ENCODE data around the gene HDDC3.
"Not testable (repeated sequence)": the region's sequence is repeated elsewhere in the genome, so short reads cannot be mapped to it uniquely, and the experiment has no call there.

Gene HDDC3

DNA sequence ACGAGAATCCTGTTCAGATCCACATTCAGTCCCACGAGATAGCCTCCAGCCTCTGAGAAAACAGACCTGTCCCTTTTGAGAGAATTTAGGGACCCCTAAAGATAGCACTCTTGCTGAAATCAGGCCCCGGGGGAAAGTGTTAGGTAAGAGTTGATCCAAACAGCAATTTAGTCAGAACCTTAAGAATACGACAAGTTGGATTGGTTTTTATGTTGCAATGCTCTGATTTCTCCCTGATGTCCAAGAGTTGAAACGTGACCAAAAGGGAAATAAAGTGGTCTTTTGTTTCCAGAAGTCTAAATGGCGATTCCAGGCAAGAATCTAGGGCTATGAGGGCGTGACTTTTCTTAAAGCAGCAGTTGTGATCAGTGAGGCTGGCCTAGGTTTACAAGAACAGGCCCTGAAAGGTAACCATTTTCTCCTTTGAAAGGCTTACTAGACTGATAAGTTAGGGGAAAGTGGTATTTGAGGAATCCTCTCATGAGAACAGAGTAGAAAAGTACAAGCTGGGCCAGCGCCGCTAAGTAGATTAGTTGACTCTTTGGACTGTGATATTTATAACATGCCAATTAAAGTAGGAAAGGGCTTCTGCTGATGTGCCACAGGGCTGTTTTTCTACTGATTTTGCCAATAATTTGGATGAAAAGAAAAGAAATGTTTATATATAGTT, 24.4 kb downstream of the HDDC3 start:
- peak; percentile 19 for DNase-seq

DNA sequence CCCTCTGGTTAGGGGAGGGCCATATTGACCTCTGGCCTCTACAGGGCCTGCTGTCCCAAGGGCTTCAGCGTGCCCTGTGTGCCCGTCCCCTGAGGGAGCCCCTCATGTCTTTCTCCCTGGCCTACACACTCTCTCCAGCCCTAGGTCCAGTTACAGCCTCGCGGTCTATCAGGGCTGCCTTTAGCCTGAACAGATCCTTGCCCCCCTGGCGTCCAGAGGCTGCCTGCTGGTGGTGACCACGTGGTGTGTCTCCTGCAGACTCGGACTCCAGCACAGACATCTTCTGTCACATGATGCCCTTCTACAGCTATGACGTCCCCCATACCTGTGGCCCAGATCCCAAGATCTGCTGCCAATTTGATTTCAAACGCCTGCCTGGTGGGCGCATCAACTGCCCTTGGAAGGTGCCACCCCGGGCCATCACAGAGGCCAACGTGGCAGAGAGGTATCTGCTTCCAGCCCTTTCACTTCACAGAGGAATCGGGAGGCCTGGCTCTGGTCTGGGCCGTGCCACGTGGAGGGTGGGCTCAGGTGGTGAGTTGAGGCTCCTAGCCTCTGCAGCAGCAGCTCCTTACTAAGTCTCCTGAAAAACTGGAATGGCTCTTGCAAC, 25.2 kb downstream of the HDDC3 start:
- no peak for DNase-seq

DNA sequence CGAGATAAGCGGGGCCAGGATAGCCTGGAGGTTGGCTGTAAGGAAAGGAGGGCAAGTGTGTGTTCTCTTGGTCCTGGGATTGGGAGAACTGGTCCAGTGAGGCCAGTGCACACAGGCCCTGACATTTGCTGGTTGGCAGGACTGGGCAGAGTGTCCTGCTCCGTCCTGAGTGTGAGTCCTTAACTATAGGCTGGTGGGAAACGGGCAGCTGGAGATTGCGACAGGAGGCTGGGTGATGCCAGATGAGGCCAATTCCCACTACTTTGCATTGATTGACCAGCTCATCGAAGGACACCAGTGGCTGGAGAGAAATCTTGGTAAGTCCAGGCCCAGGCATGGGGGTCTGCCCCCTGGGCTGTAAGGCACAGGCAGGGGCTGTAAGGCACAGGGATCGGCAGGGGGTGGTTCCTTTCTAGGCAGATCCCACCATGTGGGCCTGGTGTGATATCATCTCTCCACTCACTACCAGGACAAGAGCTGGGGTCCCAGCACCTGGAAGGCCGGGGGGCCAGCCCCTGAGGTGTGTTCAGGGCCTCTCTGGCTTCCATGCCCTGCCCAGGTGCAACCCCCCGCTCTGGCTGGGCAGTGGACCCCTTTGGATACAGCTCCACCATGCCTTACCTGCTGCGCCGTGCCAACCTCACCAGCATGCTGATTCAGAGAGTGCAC, 26.0 kb downstream of the HDDC3 start:
- DNase-seq = no peak

DNA sequence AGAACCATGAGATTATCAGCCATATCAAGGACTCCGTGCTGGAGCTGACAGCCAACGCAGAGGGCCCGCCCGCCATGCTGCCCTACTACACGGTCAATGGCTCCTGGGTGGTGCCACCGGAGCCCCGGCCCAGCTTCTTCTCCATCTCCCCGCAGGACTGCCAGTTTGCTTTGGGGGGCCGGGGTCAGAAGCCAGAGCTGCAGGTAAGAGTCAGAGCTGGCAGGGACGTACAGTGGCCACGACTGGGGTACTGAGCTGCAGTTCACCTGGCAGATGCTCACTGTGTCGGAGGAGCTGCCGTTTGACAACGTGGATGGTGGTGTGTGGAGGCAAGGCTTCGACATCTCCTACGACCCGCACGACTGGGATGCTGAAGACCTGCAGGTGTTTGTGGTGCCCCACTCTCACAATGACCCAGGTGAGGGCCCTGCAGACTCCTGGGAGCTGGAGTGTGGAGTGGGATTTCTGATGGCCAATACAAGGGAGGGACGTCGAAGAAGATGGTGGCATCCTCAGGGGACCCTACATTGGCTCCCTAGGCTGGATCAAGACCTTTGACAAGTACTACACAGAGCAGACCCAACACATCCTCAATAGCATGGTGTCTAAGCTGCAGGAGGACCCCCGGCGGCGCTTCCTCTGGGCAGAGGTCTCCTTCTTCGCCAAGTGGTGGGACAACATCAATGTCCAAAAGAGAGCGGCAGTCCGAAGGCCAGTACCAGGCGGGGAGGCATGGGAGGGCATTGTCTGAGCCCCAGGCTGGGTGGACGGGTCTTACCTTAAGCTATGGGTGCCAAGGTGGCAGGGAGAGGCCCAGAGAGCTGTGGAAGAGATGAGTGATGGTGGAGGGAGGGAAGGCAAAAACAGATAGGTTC, 26.8 kb downstream of the HDDC3 start:
- no peak for DNase-seq

DNA sequence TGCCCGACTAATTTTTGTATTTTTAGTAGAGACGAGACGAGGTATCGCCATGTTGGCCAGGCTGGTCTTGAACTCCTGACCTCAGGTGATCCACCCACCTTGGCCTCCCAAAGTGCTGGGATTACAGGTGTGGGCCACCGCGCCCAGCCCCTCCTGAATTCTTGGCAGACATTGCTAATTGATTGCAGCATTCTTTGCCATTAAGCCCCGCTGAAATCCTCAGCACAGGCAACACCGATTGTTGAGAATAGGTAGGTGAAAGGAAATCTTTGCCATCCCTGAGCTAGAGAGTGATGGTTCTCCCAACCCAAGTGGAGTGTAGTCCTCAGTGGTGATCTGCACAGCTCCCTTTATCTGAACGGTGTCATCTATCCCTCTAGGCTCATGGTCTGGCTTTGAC, 27.6 kb downstream of the HDDC3 start:
- no peak for DNase-seq

DNA sequence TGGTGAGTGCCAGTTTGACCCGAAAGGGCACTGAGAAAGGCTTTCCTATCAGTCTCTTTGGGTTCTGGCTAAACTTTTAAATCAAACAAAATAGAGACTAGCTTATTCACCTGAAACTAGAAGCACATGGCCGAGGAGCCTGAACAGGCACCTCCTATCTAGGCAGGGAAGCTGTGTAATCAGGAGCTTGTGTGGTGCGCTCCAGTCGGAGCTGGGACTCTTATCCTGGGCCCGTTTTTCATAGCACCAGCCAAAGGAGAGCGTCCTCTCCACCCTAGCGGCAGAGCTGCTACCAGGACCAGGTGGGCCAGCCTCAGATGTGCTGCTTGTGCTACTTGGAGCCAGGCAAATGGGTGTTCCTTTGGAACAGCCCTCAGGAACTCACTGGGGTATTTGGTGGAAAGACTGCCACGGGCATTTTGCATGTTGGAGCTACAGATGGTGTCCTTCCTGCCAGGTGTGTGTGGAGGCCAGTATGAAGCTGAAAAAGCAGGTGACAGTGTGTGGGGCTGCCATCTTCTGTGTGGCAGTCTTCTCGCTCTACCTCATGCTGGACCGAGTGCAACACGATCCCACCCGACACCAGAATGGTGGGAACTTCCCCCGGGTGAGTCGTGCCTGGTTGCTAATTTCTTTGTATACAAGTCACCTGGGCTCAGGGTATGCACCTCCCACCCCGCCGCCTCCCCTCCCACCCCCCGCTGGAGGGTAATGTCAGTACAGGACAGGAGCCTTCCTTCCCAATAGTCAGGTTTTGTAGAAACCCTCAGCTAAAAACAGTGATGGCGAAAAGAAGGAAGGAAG, 28.4 kb downstream of the HDDC3 start:
- peak; percentile 26 for DNase-seq

DNA sequence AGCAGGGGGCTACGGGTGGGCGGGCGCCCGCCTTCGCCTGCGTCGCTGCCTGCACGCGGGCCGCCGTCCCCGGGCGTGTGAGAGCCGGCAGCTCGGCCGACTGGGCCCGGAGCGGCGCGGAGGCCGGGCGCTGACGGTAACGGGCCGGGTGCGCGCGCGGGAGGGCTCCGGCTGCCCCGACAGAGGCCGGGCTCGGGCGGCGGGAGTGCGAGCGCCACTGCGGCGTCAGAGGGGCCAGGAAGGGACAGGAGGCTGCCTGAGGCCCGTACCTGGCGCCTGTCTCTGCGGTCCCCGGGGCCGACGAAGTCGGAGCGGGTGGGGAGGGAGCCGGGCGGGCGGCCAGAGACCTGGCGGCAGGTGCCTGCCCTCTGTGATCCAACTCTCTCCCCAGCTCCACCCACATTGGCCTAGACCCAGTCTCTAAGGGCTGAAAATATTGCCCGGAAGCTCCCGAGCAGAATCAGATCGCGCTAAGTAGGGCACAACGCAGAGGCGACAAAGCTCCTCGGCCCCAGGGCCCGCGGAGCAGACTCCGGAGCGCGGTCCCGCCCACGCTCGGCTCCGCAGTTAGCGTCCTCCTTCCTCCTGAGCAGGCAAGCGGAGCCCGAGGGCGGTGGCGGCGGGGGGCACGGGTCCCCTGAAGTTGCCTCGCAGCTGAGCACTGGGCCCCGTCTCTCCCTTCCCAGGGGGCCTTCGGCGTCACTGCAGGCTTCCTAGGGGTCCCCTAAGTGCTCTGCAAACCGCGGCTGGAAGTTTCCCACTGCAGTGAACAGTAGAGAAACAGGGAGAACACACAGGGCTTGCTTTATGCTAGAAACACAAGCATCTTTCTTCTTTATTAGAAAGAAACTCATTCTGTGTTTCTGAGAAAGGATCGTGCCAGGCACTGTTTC, 29.3 kb downstream of the HDDC3 start, which contains the start of gene MAN2A2:
Gene MAN2A2, plus strand, starts transcription at position 463 of the 893 bp plus-strand sequence. CDS start 906 bp downstream, outside the sequence.
- peak; percentile 64 for DNase-seq

DNA sequence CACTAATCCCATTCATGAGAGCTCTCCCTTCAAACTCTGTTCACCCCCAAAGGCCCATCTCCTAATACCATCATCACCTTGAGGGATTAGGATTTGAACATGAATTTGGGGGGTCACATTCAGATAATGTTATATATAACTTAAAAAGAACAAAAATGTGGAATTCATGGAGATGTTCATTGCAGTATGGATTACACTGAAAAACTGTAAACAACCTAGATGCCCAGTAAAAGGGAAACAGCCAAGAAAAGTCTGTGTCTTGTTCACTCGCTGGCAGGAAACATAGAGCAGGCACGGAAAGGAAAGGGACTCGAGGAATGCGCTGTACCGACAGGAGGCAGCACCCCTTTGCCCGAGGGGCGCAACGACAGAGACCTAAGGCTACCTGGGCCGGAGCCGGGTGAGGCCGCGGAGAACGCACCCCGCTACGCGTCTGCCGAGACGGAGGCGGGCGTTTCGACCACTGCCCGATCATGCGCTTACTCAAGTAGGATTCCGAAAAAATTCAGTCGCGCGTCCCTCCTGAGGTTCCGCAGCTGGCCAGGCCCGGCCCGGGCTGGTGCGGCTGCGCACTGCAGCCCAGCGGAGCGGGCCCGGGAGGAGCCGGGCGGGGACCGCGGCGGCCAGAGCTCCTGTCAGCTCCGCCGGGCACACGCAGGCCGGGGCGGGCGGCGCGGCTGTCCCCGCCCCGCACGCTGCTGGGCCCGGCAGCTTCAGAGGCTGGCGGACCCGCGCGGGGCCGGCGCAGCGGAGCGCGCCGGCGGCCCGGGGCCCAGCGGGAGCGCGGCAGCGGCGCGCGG, 30.1 kb downstream of the HDDC3 start:
- peak; percentile 85 for DNase-seq

DNA sequence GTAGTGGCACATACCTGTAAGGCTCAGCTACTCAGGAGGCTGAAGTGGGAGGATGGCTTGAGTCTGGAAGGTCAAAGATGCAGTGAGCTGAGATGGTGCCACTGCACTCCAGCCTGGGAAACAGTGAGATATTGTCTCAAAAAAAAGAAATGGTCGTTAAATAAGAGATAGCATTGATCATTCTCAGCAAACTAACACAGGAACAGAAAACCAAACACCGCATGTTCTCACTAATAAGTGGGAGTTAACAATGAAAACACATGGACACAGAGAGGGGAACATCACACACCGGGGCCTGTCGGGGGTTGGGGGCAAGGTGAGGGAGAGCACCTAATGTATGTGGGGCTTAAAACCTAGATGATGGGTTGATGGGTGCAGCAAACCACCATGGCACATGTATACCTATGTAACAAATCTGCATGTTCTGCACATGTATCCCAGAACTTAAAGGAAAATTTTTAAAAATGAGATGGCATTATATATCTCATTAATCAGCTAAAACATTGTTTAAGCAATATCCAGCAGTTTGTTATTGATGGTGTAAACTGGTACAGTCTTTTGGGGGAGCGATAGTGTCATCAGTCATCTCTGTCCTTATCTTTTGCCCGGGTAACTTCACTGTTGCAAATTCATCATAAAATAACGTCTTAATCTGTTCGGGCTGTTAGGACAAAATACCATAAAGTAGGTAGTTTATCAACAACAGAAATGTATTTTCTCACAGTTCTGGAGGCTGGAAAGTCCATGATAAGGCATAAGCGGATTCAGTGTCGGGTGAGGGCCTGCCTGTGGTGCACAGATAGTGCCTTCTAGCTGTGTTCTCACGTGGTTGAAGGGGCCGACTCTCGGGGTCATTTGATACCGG, 30.9 kb downstream of the HDDC3 start:
- peak; percentile 32 for DNase-seq

DNA sequence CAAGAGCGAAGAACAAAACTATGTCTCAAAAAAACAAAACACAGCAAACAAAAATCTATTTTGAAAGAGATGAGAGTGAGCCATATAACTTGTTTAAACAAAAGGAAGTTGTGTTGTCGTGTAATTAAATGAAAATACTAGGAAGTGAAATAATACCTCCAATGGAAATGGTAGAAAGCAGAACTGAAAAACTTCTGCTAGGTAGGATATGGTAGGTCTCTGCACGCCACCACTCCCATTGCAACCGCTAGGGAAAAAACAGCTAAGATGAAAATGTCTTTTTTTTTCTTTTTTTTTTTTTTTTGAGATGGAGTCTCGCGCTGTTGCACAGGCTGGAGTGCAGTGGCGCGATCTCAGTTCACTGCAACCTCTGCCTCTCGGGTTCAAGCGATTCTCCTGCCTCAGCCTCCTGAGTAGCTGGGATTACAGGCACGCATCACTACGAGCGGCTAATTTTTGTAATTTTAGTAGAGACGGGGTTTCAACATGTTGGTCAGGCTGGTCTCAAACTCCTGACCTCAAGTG, 35.2 kb downstream of the HDDC3 start:
- not testable (repeated sequence) for DNase-seq

DNA sequence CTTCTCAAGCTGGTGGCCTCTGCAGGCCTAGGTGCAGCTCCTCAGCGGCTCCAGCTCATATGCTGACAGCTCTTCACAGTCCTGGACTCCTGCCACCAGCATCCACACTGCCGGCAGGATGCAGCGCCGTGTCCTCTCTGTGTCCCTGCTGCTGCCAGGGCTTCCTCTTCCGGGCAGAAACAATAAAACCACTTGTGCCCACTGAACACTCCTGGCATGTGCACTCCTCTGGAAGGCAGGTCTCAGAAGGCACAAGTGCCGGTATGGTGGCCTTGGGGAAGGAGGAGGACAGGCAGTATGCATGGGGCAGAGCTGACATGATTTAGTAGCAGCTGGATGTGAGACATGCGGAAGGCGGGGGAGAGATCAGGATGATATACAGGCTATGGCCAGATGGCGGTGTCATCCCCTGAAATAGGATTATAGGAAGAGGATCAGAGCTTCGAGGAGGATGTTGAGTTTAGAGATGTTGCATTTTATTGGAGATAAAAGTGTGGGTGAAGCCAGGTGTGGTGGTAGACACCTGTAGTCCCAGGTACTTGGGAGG, 36.7 kb downstream of the HDDC3 start:
- DNase-seq = peak; percentile 98

DNA sequence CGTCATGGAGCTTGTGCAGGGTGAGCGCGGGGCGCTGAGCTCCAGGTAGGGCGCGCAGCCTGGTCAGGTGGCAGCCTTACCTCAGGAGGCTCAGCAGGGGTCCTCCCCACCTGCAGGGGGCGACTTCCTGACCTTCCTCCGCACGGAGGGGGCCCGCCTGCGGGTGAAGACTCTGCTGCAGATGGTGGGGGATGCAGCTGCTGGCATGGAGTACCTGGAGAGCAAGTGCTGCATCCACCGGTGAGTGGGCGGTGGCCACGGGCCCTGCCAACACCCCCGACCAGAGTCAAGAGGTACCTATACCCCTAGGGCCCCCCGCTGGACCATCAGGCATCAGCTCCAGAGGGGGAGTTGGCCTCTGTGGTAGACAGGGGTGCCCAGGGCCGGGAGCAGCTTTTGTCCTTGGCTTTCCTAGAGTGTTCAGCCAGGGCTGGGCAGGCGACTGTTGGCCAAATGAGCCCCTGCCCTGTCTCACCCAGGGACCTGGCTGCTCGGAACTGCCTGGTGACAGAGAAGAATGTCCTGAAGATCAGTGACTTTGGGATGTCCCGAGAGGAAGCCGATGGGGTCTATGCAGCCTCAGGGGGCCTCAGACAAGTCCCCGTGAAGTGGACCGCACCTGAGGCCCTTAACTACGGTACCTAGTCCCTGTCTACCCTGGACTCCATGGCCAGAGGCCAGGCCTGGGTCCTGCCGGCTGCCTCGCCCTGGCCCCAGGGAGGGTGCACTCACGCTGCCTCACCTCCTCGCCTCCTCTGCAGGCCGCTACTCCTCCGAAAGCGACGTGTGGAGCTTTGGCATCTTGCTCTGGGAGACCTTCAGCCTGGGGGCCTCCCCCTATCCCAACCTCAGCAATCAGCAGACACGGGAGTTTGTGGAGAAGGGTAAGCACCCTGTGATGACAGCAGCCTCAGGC, 38.9 kb downstream of the HDDC3 start:
- DNase-seq = peak; percentile 28

DNA sequence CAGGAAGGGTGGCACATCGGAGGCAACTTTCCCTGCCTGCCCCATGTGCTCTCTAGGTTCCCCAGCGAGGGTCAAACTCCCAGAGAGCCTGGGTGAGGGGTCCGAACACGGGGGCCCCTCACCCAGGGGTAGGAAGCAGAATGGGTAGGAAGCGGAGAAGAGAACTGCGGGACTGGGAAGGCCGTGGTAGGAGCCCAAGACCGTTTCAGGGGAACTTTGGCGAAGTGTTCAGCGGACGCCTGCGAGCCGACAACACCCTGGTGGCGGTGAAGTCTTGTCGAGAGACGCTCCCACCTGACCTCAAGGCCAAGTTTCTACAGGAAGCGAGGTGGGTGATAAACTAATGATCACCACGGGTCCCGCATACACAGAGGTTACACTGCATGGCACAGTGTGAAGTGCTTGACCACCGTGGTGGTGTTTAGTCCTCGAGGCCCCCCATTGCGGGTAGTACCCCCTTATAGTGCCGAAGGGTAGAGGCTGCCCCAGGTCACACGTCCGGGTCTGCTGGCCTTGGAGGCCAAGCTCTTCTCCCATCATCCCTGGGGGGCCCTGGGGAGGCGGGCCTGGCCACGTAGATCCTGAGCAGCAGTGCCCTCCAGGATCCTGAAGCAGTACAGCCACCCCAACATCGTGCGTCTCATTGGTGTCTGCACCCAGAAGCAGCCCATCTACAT, 39.7 kb downstream of the HDDC3 start:
- no peak for DNase-seq

DNA sequence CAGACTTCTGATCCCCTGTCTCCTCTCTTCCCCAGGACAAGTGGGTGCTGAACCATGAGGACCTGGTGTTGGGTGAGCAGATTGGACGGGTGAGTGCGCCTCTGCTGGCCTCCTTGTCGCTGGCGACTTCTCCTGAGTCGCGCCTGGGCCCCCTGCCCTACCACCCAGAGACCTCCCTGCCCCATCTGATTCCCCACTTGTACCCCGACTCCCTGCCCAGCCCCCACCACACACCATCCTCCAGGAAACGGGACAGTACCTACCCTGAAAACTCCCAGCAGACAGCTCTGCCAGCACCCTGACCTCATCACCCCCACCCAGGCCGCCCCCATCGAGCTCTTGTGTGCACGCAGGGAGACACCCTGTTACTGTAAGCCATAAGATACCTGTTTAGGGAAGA, 40.3 kb downstream of the HDDC3 start:
- DNase-seq = no peak

DNA sequence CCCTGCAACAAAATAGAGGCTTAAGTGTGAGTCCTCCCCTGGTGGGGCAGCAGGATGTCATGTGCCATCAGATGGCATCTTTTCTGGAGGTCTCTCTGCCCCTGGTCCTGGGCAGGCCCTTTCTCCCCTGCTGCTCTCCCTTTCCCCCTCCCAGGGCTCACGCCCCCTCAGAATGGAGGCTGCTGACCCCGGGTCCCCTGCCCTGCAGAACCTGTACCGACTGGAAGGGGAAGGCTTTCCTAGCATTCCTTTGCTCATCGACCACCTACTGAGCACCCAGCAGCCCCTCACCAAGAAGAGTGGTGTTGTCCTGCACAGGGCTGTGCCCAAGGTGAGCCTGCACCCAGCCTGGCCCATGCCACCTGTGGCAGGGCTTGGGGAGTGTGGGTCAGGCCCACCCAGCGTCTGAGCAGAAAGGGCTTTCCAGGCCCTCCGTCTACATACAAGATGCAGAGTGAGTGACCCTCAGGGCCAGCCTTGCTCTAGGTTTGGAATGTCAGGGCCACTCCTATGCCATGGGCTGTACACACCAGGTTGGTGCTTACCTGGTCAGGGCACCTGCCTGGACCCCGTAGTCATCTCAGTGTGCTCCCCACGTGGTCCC, 40.9 kb downstream of the HDDC3 start:
- no peak for DNase-seq

DNA sequence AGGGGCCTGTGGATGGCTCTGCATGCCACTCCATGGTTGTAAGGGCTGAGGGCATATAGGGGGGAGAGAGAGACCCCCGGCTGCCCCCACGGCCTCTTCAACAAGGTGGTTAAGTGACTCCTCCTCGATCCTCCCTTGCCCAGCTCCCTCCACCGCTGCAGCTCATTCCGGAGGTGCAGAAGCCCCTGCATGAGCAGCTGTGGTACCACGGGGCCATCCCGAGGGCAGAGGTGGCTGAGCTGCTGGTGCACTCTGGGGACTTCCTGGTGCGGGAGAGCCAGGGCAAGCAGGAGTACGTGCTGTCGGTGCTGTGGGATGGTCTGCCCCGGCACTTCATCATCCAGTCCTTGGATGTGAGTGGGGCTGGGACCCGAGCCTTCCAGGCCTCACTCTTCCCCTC, 41.5 kb downstream of the HDDC3 start:
- DNase-seq = no peak
